IPS DF 4.7 (cell line): ENCODE measurements around the gene ATP2B2.

Experiments
- DNase-seq: peaks from one replicate; pipeline ENCODE4 v3.0.0-alpha.2; 2013; ENCODE audit warnings: low spot score; ENCODE audit errors: extremely low read depth

ATP2B2 gene

GRCh38 chr3:10347648-10348403, 157.6 kb downstream of the ATP2B2 start:
- DNase-seq = no peak

GRCh38 chr3:10345911-10346310, 159.5 kb downstream of the ATP2B2 start:
- DNase-seq = no peak

- DNase-seq = no peak
Measured at GRCh38 chr3:10344944-10345575, 160.3 kb downstream of the ATP2B2 start.

GRCh38 chr3:10344147-10344943, 161.0 kb downstream of the ATP2B2 start:
- DNase-seq = peak; percentile 25

GRCh38 chr3:10343526-10343925, 161.9 kb downstream of the ATP2B2 start:
- DNase-seq = no peak

- DNase-seq = no peak
Measured at GRCh38 chr3:10342781-10343180, 162.6 kb downstream of the ATP2B2 start.

- DNase-seq = no peak
Measured at GRCh38 chr3:10341901-10342398, 163.4 kb downstream of the ATP2B2 start.

- DNase-seq = no peak
Measured at GRCh38 chr3:10340476-10340875, 164.9 kb downstream of the ATP2B2 start.

- no peak for DNase-seq
Measured at GRCh38 chr3:10340046-10340445, 165.3 kb downstream of the ATP2B2 start.

GRCh38 chr3:10339376-10339955, 165.9 kb downstream of the ATP2B2 start:
- DNase-seq = no peak

GRCh38 chr3:10338591-10339353, 166.6 kb downstream of the ATP2B2 start:
- DNase-seq = no peak

GRCh38 chr3:10338164-10338470, 167.3 kb downstream of the ATP2B2 start:
- no peak for DNase-seq

GRCh38 chr3:10337323-10338163, 167.8 kb downstream of the ATP2B2 start:
- no peak for DNase-seq

- no peak for DNase-seq
Measured at GRCh38 chr3:10336761-10337160, 168.6 kb downstream of the ATP2B2 start.

- no peak for DNase-seq
Measured at GRCh38 chr3:10335871-10336622, 169.3 kb downstream of the ATP2B2 start.

- no peak for DNase-seq
Measured at GRCh38 chr3:10335190-10335738, 170.1 kb downstream of the ATP2B2 start.

- DNase-seq = no peak
Measured at GRCh38 chr3:10334459-10334858, 170.9 kb downstream of the ATP2B2 start.

- DNase-seq = no peak
Measured at GRCh38 chr3:10334042-10334441, 171.3 kb downstream of the ATP2B2 start.

GRCh38 chr3:10333349-10333650, 172.1 kb downstream of the ATP2B2 start:
- no peak for DNase-seq
